Esophagus (tissue), 2 donors: ENCODE results near the gene MALRD1. TPM values are rescaled to one million over a fixed set of nuclear protein-coding genes. Genes with fewer than 3 reads are reported as not detected.

Experiments used
- H3K27ac ChIP-seq, 2 donors: one replicate each; pipeline ENCODE4 v1.5.1; 2013; ENCODE audit warnings: low read depth in 2 of 2, mild to moderate bottlenecking in 2 of 2, inconsistent platforms in 1 of 2, low read length in 1 of 2, moderate library complexity in 1 of 2
- H3K27me3 ChIP-seq, 2 donors: one replicate each; pipeline ENCODE4 v1.6.1; 2013; ENCODE audit warnings: low read length in 2 of 2, control low read depth in 1 of 2, mild to moderate bottlenecking in 1 of 2; ENCODE audit not compliant: insufficient read depth in 2 of 2, control insufficient read depth in 1 of 2
- H3K36me3 ChIP-seq, 2 donors: one replicate each; pipeline ENCODE4 v1.6.1; 2013; ENCODE audit warnings: low read length in 1 of 2; ENCODE audit not compliant: control insufficient read depth in 2 of 2, insufficient read depth in 2 of 2
- H3K4me1 ChIP-seq, 2 donors: one replicate each; pipeline ENCODE4 v1.6.1; 2013; ENCODE audit warnings: low read length in 1 of 2; ENCODE audit not compliant: control insufficient read depth in 2 of 2, insufficient read depth in 2 of 2
- H3K4me3 ChIP-seq, 2 donors: one replicate each; pipeline ENCODE4 v1.5.1; 2013; ENCODE audit warnings: low read length in 2 of 2, mild to moderate bottlenecking in 2 of 2, low read depth in 1 of 2, moderate library complexity in 1 of 2
- H3K9me3 ChIP-seq, 2 donors: one replicate each; pipeline ENCODE4 v1.6.1; 2013; ENCODE audit warnings: mild to moderate bottlenecking in 2 of 2, low read depth in 1 of 2, low read length in 1 of 2, moderate library complexity in 1 of 2; ENCODE audit not compliant: control insufficient read depth in 2 of 2, insufficient read depth in 1 of 2
- WGBS, 2 donors: extraction: QIAGEN DNeasy Blood & Tissue Kit; methylation state at CpG; one replicate each; pipeline ENCODE4 v1.1.7; 2013; 5-methylcytosine and 5-hydroxymethylcytosine counted together
- polyA plus RNA-seq, 2 donors: library from polyadenylated mRNA; stranded (reverse); fragments of 200-250 nt; gene quantifications; one replicate each; pipeline ENCODE4 v1.2.3, GENCODE V29; 2013
- donor health status: healthy with polysubstance abuse.
- donor health status: Bipolar disorder and iron deficiency.

The MALRD1 gene
- polyA plus RNA-seq, 2 donors, result 0.07 to 0.14 TPM

DNA sequence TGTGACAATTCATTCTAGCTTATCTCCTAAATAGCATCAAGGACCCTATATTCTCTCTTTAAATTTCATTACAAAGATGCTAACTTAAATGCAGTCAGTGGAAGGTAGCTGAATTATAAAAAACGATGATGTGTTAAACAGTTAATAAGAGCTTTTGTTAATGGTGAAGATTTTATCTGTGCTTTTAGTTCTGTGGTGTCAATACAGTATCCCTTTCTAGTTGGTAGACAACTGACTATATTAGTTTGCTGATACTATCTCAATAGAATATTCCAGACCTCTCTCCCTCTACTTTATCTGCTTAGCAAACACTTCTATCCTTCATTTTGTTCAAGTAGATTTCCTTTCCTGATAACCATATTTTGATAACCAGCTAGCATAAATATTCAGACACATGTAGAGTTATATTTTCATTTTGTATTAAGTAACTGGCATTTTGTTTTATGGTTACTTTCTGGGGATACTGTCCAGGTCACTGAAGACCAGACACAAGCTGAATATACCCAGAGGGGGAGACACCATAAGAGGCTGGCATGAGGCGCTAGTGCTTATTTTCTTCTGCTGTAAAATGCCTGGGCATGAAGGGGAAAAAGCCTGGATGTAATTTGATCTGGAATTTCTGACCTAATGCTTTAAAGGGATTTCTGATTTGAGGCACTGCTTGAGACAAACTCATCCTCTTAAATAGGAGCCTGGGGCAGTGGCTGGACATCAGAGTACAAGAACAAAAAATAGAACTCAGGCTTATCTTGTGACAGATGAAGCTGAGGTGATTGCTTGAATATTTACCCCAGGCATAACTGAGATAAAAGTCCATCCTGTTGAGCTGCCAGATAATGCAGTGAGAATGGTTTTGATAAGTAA lies 197.5 kb downstream of the MALRD1 start:
- no peak overlapping the region for H3K4me3 ChIP-seq

GRCh38 chr10:19247843-19248242 lies 199.2 kb downstream of the MALRD1 start:
- H3K36me3 ChIP-seq, result no peaks in the 10 kb centered on the region
- no peaks in the 10 kb centered on the region for H3K9me3 ChIP-seq
- 66 to 67% methylated on average over 3 of the region's 3 CpGs for WGBS, 2 donors
- no peak overlapping the region for H3K27ac ChIP-seq
- no peak overlapping the region for H3K4me3 ChIP-seq
- H3K27me3 ChIP-seq, result no peaks in the 10 kb centered on the region
- no peaks in the 10 kb centered on the region for H3K4me1 ChIP-seq

More for the DNA sequence above, 197.5 kb downstream of the MALRD1 start:
- no peaks in the 10 kb centered on the region for H3K36me3 ChIP-seq
- no peaks in the 10 kb centered on the region for H3K4me1 ChIP-seq
- no peaks in the 10 kb centered on the region for H3K9me3 ChIP-seq
- H3K27ac ChIP-seq, result no peak overlapping the region
- H3K27me3 ChIP-seq, result no peaks in the 10 kb centered on the region
- WGBS, 2 donors, result 77 to 79% methylated on average over 2 of the region's 2 CpGs

DNA sequence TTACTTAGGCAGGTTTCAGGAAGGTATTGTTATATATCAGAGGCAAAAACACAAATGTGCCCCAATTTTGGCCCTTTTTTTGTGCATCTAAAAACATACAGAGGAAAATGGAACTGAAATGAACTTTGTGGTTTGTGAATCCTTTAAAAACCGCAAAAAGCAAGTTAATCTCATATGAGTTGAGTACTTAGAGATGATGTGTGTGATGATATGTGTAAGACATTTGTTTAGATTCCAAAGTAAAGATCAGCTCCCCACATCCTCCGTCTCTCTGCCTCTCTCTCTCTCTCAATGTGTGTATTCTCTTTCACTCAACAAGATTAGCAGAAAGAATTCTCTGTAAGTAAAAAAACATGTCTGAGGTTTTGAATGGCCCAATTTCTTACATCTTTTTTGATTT lies 201.9 kb downstream of the MALRD1 start:
- Histone ChIP-seq H3K27ac (no peak overlapping the region), H3K4me3 (no peak overlapping the region), H3K4me1 (no peaks in the 10 kb centered on the region), H3K9me3 (no peaks in the 10 kb centered on the region), H3K36me3 (no peaks in the 10 kb centered on the region), H3K27me3 (no peaks in the 10 kb centered on the region)
- WGBS, 2 donors, result 40 to 42% methylated on average over 2 of the region's 2 CpGs

DNA sequence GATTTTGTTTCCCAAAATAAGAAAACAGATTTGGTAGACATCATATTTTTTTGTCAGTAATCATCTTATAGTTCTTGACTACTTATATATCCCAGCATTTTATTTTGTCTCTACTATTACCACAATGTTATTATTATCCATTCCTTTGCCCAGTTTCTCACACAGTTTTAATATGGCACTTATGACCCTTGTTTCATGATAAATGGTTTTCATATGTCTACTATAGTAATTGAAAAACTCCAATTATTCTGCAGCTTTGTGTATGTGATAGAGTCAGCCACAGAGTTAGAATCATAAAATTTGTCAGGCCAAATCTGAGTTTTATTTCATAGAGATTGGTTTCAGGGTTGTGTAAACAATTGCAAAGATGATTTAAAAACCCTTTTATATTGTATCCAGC lies 203.9 kb downstream of the MALRD1 start:
- H3K27me3 ChIP-seq, result no peaks in the 10 kb centered on the region
- no peak overlapping the region for H3K4me3 ChIP-seq
- no peaks in the 10 kb centered on the region for H3K36me3 ChIP-seq
- H3K4me1 ChIP-seq, result no peaks in the 10 kb centered on the region
- H3K27ac ChIP-seq, result no peak overlapping the region
- no peaks in the 10 kb centered on the region for H3K9me3 ChIP-seq

DNA sequence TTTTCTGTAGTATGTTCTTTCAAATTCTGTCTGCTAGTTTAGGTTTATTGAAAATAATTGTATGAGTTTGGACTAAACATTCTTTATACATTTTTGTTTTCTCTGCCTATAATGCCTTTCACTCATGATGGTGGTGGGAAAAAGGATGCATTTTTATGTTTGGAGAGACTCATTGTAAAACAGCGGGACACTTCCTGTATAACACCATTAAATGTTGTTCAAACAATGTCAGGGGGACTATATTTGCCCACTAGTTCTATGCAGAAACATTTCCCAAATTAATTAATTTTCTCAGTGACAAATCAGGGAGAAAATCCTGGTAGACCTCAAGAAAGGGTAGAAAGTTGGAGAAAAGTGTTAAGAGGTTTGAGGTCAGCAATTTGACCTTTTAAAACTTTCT lies 207.7 kb downstream of the MALRD1 start:
- Histone ChIP-seq H3K4me3 (no peak overlapping the region), H3K36me3 (no peaks in the 10 kb centered on the region), H3K27me3 (no peaks in the 10 kb centered on the region), H3K9me3 (no peaks in the 10 kb centered on the region), H3K4me1 (no peaks in the 10 kb centered on the region), H3K27ac (no peak overlapping the region)
- 54 to 59% methylated on average over 1 of the region's 1 CpG for WGBS, 2 donors

GRCh38 chr10:19263262-19263661 lies 214.7 kb downstream of the MALRD1 start:
- Histone ChIP-seq H3K36me3 (no peaks in the 10 kb centered on the region), H3K27me3 (no peaks in the 10 kb centered on the region), H3K4me3 (no peak overlapping the region), H3K9me3 (no peaks in the 10 kb centered on the region), H3K4me1 (no peaks in the 10 kb centered on the region), H3K27ac (no peak overlapping the region)
- WGBS, 2 donors, result 70 to 74% methylated on average over 1 of the region's 1 CpG

- no peaks in the 10 kb centered on the region for H3K9me3 ChIP-seq
- no peaks in the 10 kb centered on the region for H3K4me1 ChIP-seq
- WGBS, 2 donors, result 84 to 86% methylated on average over 2 of the region's 2 CpGs
Measured at GRCh38 chr10:19283285-19283684, 234.7 kb downstream of the MALRD1 start.

DNA sequence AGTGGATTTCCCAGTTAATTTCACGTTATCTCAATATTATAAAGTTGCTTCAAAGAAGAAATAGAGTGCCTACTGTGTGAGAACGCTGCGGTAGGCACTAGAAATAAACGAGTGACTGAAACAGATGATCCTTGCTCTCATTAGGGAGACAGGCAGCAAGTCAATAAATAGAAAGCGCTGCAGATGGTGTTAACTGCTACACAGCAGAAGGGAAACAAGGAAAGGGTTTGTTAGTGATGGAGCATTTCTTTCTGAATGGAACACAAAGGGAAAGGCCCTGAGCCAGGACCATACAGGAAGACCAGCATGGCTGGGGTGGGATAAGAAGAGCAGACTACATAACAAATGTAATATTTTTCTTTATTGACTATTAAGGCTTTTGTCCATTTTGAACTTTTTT lies 235.2 kb downstream of the MALRD1 start:
- Histone ChIP-seq H3K4me1 (no peaks in the 10 kb centered on the region), H3K27ac (no peak overlapping the region), H3K27me3 (no peaks in the 10 kb centered on the region), H3K4me3 (no peak overlapping the region), H3K36me3 (no peaks in the 10 kb centered on the region), H3K9me3 (no peaks in the 10 kb centered on the region)
- 60 to 73% methylated on average over 5 of the region's 5 CpGs for WGBS, 2 donors

More at GRCh38 chr10:19283285-19283684, 234.7 kb downstream of the MALRD1 start:
- Histone ChIP-seq H3K4me3 (no peak overlapping the region), H3K27ac (no peak overlapping the region), H3K36me3 (no peaks in the 10 kb centered on the region), H3K27me3 (no peaks in the 10 kb centered on the region)

DNA sequence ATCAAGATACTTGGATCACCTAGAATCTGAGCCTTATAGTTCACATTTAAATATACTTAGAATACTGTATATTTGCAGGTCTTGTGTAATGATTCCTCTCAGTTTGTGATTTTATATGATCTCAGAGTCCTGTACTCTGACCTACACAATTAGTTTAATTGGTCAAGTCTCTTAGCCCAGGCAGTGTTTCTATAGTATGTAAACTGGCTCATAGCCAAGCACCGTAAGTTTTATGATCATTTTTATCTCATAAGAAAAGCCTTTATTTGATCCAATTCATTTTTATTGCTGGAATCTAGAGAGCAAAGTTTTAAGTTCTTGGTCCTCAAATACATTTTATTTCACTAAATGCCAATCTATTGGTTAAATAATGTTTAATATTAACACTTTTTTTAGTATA lies 242.2 kb downstream of the MALRD1 start:
- no peaks in the 10 kb centered on the region for H3K9me3 ChIP-seq
- H3K4me3 ChIP-seq, result no peak overlapping the region
- H3K36me3 ChIP-seq, result no peaks in the 10 kb centered on the region
- 33 to 40% methylated on average over 1 of the region's 1 CpG for WGBS, 2 donors
- H3K27me3 ChIP-seq, result no peaks in the 10 kb centered on the region
- no peaks in the 10 kb centered on the region for H3K4me1 ChIP-seq
- H3K27ac ChIP-seq, result no peak overlapping the region

- Histone ChIP-seq H3K36me3 (no peaks in the 10 kb centered on the region), H3K4me1 (no peaks in the 10 kb centered on the region), H3K27ac (no peak overlapping the region), H3K4me3 (no peak overlapping the region), H3K27me3 (no peaks in the 10 kb centered on the region), H3K9me3 (no peaks in the 10 kb centered on the region)
- 41 to 53% methylated on average over 2 of the region's 2 CpGs for WGBS, 2 donors
Measured at GRCh38 chr10:19294233-19294632, 245.6 kb downstream of the MALRD1 start.
